Measurements from ENCODE around the gene CTIF.

CTIF gene

GRCh38 chr18:48896326-48896874 is 357.6 kb downstream of the CTIF start:
- Histone ChIP-seq H3K4me3 (ENCODE audit: low read length) (no peak overlapping the region), H3K9me3 (ENCODE audit: control insufficient read depth, insufficient read depth, low read length) (no peaks in the 10 kb centered on the region), H3K27me3 (ENCODE audit: control insufficient read depth, insufficient read depth, low read length) (no peaks in the 10 kb centered on the region), H3K27ac (ENCODE audit: low read length) (no peak overlapping the region), H3K4me1 (ENCODE audit: control insufficient read depth, insufficient read depth, low read length) (no peaks in the 10 kb centered on the region), H3K36me3 (ENCODE audit: control insufficient read depth, insufficient read depth, low read length) (no peaks in the 10 kb centered on the region)
- no peak for DNase-seq (ENCODE audit: low read depth, low spot score)
- no CpG with 5 or more reads among the region's 8 CpGs for WGBS (ENCODE audit: insufficient coverage, insufficient read length)

- Histone ChIP-seq H3K36me3 (ENCODE audit: control insufficient read depth, insufficient read depth, low read length) (no peaks in the 10 kb centered on the region), H3K9me3 (ENCODE audit: control insufficient read depth, insufficient read depth, low read length) (no peaks in the 10 kb centered on the region), H3K4me3 (ENCODE audit: low read length) (no peak overlapping the region), H3K27ac (ENCODE audit: low read length) (no peak overlapping the region), H3K4me1 (ENCODE audit: control insufficient read depth, insufficient read depth, low read length) (no peaks in the 10 kb centered on the region), H3K27me3 (ENCODE audit: control insufficient read depth, insufficient read depth, low read length) (no peaks in the 10 kb centered on the region)
- no peak for DNase-seq (ENCODE audit: low read depth, low spot score)
- no CpG with 5 or more reads among the region's 9 CpGs for WGBS (ENCODE audit: insufficient coverage, insufficient read length)
These were observed 358.2 kb downstream of the CTIF start for GRCh38 chr18:48896875-48897511.

GRCh38 chr18:48897531-48897930 is 358.7 kb downstream of the CTIF start:
- no peak for DNase-seq (ENCODE audit: low read depth, low spot score)
- no CpG with 5 or more reads among the region's 5 CpGs for WGBS (ENCODE audit: insufficient coverage, insufficient read length)
- no peaks in the 10 kb centered on the region for H3K4me1 ChIP-seq (ENCODE audit: control insufficient read depth, insufficient read depth, low read length)
- no peaks in the 10 kb centered on the region for H3K36me3 ChIP-seq (ENCODE audit: control insufficient read depth, insufficient read depth, low read length)
- H3K27me3 ChIP-seq (ENCODE audit: control insufficient read depth, insufficient read depth, low read length), result no peaks in the 10 kb centered on the region
- no peaks in the 10 kb centered on the region for H3K9me3 ChIP-seq (ENCODE audit: control insufficient read depth, insufficient read depth, low read length)
- no peak overlapping the region for H3K4me3 ChIP-seq (ENCODE audit: low read length)
- H3K27ac ChIP-seq (ENCODE audit: low read length), result no peak overlapping the region

DNA sequence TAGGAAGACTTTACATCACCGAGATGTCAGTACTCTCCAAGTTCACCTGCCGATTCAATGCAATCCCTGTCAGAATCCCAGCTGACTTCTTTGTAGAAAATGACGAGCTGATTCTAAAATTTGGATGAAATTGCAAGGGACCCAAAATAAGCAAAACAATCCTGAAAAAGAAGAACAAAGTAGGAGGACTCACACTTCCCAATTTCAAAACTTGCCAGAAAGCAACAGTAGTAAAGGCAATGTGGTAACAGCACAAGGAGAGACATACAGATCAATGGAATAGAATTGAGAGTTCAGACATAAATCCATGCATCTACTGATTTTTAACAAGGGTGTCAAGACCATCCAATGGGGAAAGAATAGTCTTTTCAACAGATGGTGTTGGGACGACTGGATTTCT is 359.7 kb downstream of the CTIF start:
- H3K9me3 ChIP-seq (ENCODE audit: control insufficient read depth, insufficient read depth, low read length), result no peaks in the 10 kb centered on the region
- no peak overlapping the region for H3K4me3 ChIP-seq (ENCODE audit: low read length)
- DNase-seq (ENCODE audit: low read depth, low spot score), result no peak
- no peaks in the 10 kb centered on the region for H3K4me1 ChIP-seq (ENCODE audit: control insufficient read depth, insufficient read depth, low read length)
- no peaks in the 10 kb centered on the region for H3K27me3 ChIP-seq (ENCODE audit: control insufficient read depth, insufficient read depth, low read length)
- no peaks in the 10 kb centered on the region for H3K36me3 ChIP-seq (ENCODE audit: control insufficient read depth, insufficient read depth, low read length)
- no peak overlapping the region for H3K27ac ChIP-seq (ENCODE audit: low read length)
- WGBS (ENCODE audit: insufficient coverage, insufficient read length), result no CpG with 5 or more reads among the region's 4 CpGs

DNA sequence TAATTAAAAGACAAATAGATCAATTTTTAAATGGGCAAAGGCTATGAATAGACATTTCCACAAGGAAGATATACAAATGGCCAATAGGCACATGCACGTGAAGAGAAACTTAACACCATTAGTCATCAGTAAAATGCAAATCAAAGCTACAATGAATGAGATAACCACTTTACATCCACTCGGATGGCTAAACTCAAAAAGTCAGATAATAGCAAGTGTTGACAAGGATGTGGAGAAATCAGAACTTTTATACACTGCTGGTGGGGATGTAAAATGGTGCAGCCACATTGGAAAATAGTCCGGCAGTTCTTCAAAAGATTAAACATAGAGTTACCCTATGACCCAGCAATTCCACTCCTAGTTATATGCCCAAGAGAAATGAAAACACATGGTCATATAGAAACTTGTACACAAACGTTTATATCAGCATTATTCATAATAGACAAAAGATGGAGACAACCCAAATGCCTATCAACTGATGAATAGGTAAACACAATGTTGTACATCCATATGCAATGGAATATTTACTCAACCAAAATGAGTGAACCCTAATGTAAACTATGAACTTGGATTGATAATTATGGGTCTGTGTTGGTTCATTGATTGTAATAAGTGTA is 360.8 kb downstream of the CTIF start:
- H3K9me3 ChIP-seq (ENCODE audit: control insufficient read depth, insufficient read depth, low read length), result no peaks in the 10 kb centered on the region
- no peaks in the 10 kb centered on the region for H3K4me1 ChIP-seq (ENCODE audit: control insufficient read depth, insufficient read depth, low read length)
- DNase-seq (ENCODE audit: low read depth, low spot score), result no peak
- whole genome bisulfite sequencing (ENCODE audit: insufficient coverage, insufficient read length), result no CpG with 5 or more reads among the region's 4 CpGs
- H3K36me3 ChIP-seq (ENCODE audit: control insufficient read depth, insufficient read depth, low read length), result no peaks in the 10 kb centered on the region
- no peak overlapping the region for H3K4me3 ChIP-seq (ENCODE audit: low read length)
- no peaks in the 10 kb centered on the region for H3K27me3 ChIP-seq (ENCODE audit: control insufficient read depth, insufficient read depth, low read length)
- no peak overlapping the region for H3K27ac ChIP-seq (ENCODE audit: low read length)

- Histone ChIP-seq H3K9me3 (ENCODE audit: control insufficient read depth, insufficient read depth, low read length) (no peaks in the 10 kb centered on the region), H3K36me3 (ENCODE audit: control insufficient read depth, insufficient read depth, low read length) (no peaks in the 10 kb centered on the region), H3K4me1 (ENCODE audit: control insufficient read depth, insufficient read depth, low read length) (no peaks in the 10 kb centered on the region), H3K4me3 (ENCODE audit: low read length) (no peak overlapping the region), H3K27ac (ENCODE audit: low read length) (no peak overlapping the region), H3K27me3 (ENCODE audit: control insufficient read depth, insufficient read depth, low read length) (no peaks in the 10 kb centered on the region)
- DNase-seq (ENCODE audit: low read depth, low spot score), result no peak
- no CpG with 5 or more reads among the region's 1 CpG for WGBS (ENCODE audit: insufficient coverage, insufficient read length)
These were observed 361.6 kb downstream of the CTIF start for GRCh38 chr18:48900469-48900868.

- no peak overlapping the region for H3K27ac ChIP-seq (ENCODE audit: low read length)
- no peak for DNase-seq (ENCODE audit: low read depth, low spot score)
- no peaks in the 10 kb centered on the region for H3K9me3 ChIP-seq (ENCODE audit: control insufficient read depth, insufficient read depth, low read length)
- no peaks in the 10 kb centered on the region for H3K4me1 ChIP-seq (ENCODE audit: control insufficient read depth, insufficient read depth, low read length)
- no CpG with 5 or more reads among the region's 4 CpGs for WGBS (ENCODE audit: insufficient coverage, insufficient read length)
- H3K4me3 ChIP-seq (ENCODE audit: low read length), result no peak overlapping the region
- H3K36me3 ChIP-seq (ENCODE audit: control insufficient read depth, insufficient read depth, low read length), result no peaks in the 10 kb centered on the region
- no peaks in the 10 kb centered on the region for H3K27me3 ChIP-seq (ENCODE audit: control insufficient read depth, insufficient read depth, low read length)
These were observed 362.6 kb downstream of the CTIF start for GRCh38 chr18:48901145-48902022.

GRCh38 chr18:48902023-48902855 is 363.4 kb downstream of the CTIF start:
- Histone ChIP-seq H3K36me3 (ENCODE audit: control insufficient read depth, insufficient read depth, low read length) (no peaks in the 10 kb centered on the region), H3K27me3 (ENCODE audit: control insufficient read depth, insufficient read depth, low read length) (no peaks in the 10 kb centered on the region), H3K4me3 (ENCODE audit: low read length) (no peak overlapping the region), H3K4me1 (ENCODE audit: control insufficient read depth, insufficient read depth, low read length) (no peaks in the 10 kb centered on the region), H3K27ac (ENCODE audit: low read length) (no peak overlapping the region), H3K9me3 (ENCODE audit: control insufficient read depth, insufficient read depth, low read length) (no peaks in the 10 kb centered on the region)
- no peak for DNase-seq (ENCODE audit: low read depth, low spot score)
- WGBS (ENCODE audit: insufficient coverage, insufficient read length), result no CpG with 5 or more reads among the region's 27 CpGs

GRCh38 chr18:48902856-48903601 is 364.2 kb downstream of the CTIF start:
- whole genome bisulfite sequencing (ENCODE audit: insufficient coverage, insufficient read length), result no CpG with 5 or more reads among the region's 8 CpGs
- Histone ChIP-seq H3K4me3 (ENCODE audit: low read length) (no peak overlapping the region), H3K4me1 (ENCODE audit: control insufficient read depth, insufficient read depth, low read length) (no peaks in the 10 kb centered on the region), H3K27me3 (ENCODE audit: control insufficient read depth, insufficient read depth, low read length) (no peaks in the 10 kb centered on the region), H3K9me3 (ENCODE audit: control insufficient read depth, insufficient read depth, low read length) (no peaks in the 10 kb centered on the region), H3K36me3 (ENCODE audit: control insufficient read depth, insufficient read depth, low read length) (no peaks in the 10 kb centered on the region), H3K27ac (ENCODE audit: low read length) (no peak overlapping the region)
- no peak for DNase-seq (ENCODE audit: low read depth, low spot score)

All from iPS DF 6.9 (cell line).